Spleen (tissue), 7 donors: ENCODE data around the gene MAPT.

ENCODE experiments used
- POLR2A ChIP-seq, 3 donors: fragments of 450-650 bp; IDR thresholded peaks; one replicate each; pipeline ENCODE4 v1.5.1; 2017; ENCODE audit warnings: antibody characterized with exemption in 3 of 3, mild to moderate bottlenecking in 1 of 3
- POLR2AphosphoS5 ChIP-seq, 3 donors: sonication (generic); formaldehyde crosslinking; IDR thresholded peaks; one replicate each; pipeline ENCODE4 v1.5.1; 2017; ENCODE audit warnings: antibody characterized with exemption in 3 of 3
- TF ChIP-seq, protein P1 (sequence below), 11 experiments: fragments of 200-600 bp in 7 of 11; fragments of 450-650 bp in 4 of 11; sonication (generic) in 4 of 11; IDR thresholded peaks in 8 of 11; conservative IDR thresholded peaks in 3 of 11; 1 replicate in 7 of 11; 2 replicates in 4 of 11; pipeline versions ENCODE4 v1.4.0 to v1.8.0; 2016 to 2021; ENCODE audit warnings: antibody characterized with exemption in 11 of 11, inconsistent platforms in 4 of 11, mild to moderate bottlenecking in 1 of 11
- donor health status: DM: no; HTN: no; CAD: no; lungs with moderate emphysema.
- donor health status: DM: no; HTN: no; CAD: no.
- donor health status: DM: no; HTN: no; CAD: no.

DNA sequence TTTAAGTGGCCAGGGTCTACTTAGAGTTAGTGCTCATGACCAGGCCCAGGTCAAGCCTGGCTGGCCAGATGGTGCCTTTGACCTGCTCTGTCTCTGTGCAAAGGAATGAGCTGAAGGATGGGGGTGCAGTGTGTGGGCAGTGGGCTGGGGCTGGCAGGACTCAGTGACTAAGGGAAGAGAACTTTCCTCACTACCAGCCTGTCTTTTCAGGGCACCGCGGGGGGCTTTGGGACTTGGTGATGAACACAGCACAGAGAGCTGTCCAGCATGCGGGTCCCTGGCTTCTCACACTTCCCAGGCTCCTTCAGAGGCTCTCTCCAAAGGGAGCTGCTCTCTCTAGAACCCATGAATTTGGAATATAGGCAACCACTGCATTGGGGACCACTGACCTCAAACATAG lies 61.7 kb downstream of the MAPT start:
- TF ChIP-seq POLR2A (IDR thresholded peaks at IDR 0.05) (no peak), POLR2AphosphoS5 (IDR thresholded peaks at IDR 0.05) (no peak)
- TF ChIP-seq, protein P1, sequence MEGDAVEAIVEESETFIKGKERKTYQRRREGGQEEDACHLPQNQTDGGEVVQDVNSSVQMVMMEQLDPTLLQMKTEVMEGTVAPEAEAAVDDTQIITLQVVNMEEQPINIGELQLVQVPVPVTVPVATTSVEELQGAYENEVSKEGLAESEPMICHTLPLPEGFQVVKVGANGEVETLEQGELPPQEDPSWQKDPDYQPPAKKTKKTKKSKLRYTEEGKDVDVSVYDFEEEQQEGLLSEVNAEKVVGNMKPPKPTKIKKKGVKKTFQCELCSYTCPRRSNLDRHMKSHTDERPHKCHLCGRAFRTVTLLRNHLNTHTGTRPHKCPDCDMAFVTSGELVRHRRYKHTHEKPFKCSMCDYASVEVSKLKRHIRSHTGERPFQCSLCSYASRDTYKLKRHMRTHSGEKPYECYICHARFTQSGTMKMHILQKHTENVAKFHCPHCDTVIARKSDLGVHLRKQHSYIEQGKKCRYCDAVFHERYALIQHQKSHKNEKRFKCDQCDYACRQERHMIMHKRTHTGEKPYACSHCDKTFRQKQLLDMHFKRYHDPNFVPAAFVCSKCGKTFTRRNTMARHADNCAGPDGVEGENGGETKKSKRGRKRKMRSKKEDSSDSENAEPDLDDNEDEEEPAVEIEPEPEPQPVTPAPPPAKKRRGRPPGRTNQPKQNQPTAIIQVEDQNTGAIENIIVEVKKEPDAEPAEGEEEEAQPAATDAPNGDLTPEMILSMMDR (IDR thresholded peaks at IDR 0.05 in 8 of 11, conservative IDR thresholded peaks at IDR 0.05 in 3 of 11): no peak
